ENCODE measurements around the gene METTL2B.
"Not testable (repeated sequence)": the region's sequence is repeated elsewhere in the genome, so short reads cannot be mapped to it uniquely, and the experiment has no call there.

The METTL2B gene

DNA sequence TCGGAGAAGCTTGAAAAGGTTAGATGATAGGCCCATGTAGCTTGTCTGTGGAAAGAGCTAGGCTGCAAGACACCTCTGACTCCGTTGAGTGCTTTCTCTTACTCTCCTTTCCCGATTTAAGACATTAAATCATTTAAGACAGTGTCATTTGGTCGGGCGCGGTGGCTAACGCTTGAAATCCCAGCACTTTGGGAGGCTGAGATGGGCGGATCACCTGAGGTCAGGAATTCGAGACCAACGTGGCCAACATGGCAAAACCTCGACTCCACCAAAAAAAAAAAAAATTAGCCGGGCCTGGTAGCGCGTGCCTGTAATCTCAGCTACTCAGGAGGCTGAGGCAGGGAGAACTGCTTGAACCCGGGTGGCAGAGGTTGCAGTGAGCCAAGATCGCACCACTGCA is 52.6 kb downstream of the METTL2B start:
- not testable (repeated sequence) for DNase-seq

- DNase-seq = not testable (repeated sequence)
These were observed 53.7 kb downstream of the METTL2B start for GRCh38 chr7:128530121-128530854.

DNA sequence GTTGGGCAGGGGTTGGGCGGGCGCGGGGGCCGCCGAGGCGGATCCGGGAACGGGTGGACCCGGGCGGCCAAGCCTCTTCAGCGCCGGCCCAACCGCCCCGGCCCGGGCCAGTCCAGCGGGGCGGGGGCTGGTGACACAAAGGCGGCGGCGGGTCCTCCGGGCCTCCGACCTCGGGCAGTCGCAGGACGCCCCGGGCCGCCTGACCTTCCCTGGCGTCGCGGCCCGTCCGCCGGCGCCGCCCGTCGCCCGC is 54.2 kb downstream of the METTL2B start:
- DNase-seq = no peak

- peak; percentile 83 for DNase-seq
These were observed 54.8 kb downstream of the METTL2B start for GRCh38 chr7:128531105-128531954.

DNA sequence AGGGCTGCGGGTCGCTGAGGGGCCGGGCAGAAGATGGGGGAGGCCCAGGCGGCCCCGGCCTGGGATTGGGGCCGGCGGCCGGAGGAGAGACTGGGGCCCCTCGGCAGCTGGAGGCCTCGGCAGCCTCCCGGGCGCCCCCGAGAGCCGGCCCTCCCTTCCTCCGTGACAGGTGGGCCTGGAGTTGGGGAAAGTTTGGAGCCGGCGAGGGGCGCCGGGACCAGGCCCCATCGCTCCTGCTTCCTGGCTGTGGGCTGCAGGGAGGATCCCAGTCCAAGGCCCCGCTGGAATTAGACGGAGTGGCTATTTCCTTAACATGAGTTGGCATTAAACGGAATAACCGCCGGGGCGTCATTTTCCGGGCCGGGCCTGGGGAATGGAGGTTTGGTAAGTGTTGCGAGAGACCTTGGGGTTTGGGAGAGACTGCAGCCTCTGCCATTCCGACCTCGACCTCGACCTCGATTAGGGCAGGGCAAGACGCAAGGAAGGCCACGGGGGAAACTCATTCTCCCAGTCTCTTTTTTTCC is 55.5 kb downstream of the METTL2B start:
- DNase-seq = peak; percentile 48

DNA sequence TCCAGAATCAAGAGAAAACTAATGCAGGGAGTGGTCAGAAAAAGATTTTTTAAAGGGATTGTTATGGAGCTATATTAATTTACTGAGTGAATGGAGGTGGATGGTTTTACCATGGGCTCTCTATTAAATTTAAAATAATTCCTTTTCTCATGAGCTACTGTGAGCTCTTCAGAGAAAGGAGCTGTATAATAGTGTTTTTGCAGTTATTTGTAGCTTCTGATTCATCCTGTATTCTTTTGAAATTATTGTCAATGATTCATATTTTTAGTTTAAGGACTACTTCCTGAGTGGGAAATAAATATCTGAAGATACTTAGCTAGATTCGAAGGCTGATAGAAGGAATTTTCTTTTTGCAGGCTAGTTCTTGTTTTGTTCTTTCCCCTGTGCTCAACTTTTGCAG is 56.4 kb downstream of the METTL2B start:
- peak; percentile 38 for DNase-seq

DNA sequence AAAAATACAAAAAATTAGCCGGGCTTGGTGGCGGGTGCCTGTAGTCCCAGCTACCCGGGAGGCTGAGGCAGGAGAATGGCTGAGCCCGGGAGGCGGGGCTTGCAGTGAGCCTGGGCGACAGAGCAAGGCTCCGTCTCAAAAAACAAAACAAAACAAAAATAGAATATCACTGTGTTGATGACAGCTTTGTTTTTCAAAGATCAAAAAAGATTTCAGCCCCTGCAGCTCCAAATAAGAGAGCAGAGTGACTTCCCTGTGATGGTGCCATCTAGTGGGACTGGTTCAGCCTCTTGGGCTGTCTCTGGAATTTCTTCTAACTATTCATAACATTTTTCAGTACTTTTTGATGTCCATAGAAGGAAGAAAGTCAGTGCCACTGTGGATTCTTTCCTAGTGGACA is 60.9 kb downstream of the METTL2B start:
- not testable (repeated sequence) for DNase-seq

DNA sequence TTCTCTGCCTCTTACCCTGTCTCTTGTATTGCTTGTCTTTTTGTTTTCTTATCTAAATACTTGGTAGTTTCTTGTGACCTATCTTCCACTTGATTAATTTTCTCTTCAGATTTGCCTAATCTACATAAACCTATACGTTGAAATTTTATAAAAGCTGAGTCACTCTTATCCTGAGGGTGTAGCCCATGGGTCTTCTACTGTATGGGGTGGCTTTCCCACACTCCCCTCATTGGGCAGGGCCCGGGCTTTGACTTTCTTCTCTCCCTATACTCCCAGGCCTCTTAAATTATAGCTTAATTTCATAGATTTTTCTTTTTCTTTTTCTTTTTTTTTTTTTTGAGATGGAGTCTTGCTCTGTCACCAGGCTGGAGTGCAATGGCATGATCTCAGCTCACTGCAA is 66.0 kb downstream of the METTL2B start:
- not testable (repeated sequence) for DNase-seq

- not testable (repeated sequence) for DNase-seq
These were observed 66.8 kb downstream of the METTL2B start for GRCh38 chr7:128543300-128543699.

GRCh38 chr7:128546319-128546851 is 69.8 kb downstream of the METTL2B start:
- DNase-seq = not testable (repeated sequence)

GRCh38 chr7:128550920-128551319 is 74.4 kb downstream of the METTL2B start:
- DNase-seq = no peak

- DNase-seq = not testable (repeated sequence)
These were observed 77.8 kb downstream of the METTL2B start for GRCh38 chr7:128554394-128554793.

Data from inflammatory macrophage treated with lipopolysaccharide for 4 hours (primary cell).